ENCODE data around the gene TACC2.

DNA sequence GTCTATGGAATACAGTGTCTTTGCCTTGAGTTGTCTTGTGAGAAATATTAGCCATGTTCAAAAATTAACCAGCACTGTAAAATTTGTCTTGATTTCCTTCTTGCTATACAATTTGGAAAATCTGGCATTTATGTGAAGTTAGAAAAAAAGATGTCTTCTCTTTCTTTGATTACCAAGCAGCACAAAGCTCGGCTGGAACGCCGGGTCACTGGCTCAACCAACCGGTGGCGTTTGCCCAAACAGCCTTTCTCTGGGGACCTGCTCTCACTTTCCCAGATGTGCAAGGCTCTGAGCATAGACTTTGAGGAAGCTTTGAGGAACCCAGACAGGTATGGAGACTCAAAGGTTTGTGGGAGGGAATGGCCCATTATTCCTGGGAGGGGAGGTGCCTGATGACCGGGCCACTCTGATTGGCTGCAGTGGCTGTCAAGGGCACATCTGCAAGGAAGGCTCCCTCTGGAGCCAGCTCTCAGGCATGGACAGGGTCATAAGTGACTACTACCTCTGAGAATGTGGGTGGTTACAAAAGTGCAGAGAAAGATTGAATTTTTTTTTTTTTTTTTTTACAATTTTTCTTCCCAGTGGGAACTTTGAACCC lies 287.7 kb downstream of the TACC2 start:
- TF ChIP-seq, protein P1, sequence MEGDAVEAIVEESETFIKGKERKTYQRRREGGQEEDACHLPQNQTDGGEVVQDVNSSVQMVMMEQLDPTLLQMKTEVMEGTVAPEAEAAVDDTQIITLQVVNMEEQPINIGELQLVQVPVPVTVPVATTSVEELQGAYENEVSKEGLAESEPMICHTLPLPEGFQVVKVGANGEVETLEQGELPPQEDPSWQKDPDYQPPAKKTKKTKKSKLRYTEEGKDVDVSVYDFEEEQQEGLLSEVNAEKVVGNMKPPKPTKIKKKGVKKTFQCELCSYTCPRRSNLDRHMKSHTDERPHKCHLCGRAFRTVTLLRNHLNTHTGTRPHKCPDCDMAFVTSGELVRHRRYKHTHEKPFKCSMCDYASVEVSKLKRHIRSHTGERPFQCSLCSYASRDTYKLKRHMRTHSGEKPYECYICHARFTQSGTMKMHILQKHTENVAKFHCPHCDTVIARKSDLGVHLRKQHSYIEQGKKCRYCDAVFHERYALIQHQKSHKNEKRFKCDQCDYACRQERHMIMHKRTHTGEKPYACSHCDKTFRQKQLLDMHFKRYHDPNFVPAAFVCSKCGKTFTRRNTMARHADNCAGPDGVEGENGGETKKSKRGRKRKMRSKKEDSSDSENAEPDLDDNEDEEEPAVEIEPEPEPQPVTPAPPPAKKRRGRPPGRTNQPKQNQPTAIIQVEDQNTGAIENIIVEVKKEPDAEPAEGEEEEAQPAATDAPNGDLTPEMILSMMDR (IDR thresholded peaks at IDR 0.05), result no peak
- TF ChIP-seq EP300 (IDR thresholded peaks at IDR 0.05), result no peak

All from tibial nerve (tissue), 4 donors.